ENCODE measurements around the gene DHRS2. TPM values are rescaled to one million over a fixed set of nuclear protein-coding genes. Genes with fewer than 3 reads are reported as not detected.

The DHRS2 gene
- total and polyA plus RNA-seq, 2 of the 13 experiments (the other 11 are each of a cell fraction or from before 2014, with no cell fraction given), result 1,621 to 3,021 TPM

DNA sequence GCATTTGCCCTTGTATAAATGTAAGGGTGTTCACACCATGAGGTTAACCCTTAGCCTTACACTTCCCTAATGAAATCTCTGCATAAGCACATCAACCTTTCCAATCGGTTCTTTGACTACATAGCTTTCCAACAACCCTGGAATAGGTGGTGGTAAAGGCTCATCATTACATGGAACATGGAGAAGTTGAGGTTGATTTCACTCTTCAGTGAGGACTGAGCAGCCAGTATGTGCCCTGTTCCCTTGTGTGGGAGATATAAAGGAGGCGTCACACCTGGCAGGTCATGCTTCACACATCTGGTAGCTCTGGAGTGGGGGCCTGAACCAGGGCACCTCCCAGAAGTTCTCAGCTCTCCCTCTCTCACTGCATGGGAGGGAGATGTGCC is 35.8 kb upstream of the DHRS2 start (continued):
- TF ChIP-seq, protein P1, sequence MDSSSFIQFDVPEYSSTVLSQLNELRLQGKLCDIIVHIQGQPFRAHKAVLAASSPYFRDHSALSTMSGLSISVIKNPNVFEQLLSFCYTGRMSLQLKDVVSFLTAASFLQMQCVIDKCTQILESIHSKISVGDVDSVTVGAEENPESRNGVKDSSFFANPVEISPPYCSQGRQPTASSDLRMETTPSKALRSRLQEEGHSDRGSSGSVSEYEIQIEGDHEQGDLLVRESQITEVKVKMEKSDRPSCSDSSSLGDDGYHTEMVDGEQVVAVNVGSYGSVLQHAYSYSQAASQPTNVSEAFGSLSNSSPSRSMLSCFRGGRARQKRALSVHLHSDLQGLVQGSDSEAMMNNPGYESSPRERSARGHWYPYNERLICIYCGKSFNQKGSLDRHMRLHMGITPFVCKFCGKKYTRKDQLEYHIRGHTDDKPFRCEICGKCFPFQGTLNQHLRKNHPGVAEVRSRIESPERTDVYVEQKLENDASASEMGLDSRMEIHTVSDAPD (CRISPR knock-in tag; IDR thresholded peaks at IDR 0.05), result peak; percentile 63; the same call in 1 of the 2 replicates
- no peak for TF ChIP-seq NR2F2 (IDR thresholded peaks at IDR 0.05; ENCODE audit: borderline replicate concordance, low read depth)
- no peak for TF ChIP-seq YY1 (IDR thresholded peaks at IDR 0.05; ENCODE audit: insufficient read depth, insufficient replicate concordance, low read depth, low read length)
- TF ChIP-seq ARHGAP35 (CRISPR knock-in tag; IDR thresholded peaks at IDR 0.05; ENCODE audit: borderline replicate concordance), result no peak
- TF ChIP-seq ZNF124 (CRISPR knock-in tag; IDR thresholded peaks at IDR 0.05), result 0 out of 2 replicates have a peak, but pooled peaks have one; percentile 12
- TF ChIP-seq, protein P2, sequence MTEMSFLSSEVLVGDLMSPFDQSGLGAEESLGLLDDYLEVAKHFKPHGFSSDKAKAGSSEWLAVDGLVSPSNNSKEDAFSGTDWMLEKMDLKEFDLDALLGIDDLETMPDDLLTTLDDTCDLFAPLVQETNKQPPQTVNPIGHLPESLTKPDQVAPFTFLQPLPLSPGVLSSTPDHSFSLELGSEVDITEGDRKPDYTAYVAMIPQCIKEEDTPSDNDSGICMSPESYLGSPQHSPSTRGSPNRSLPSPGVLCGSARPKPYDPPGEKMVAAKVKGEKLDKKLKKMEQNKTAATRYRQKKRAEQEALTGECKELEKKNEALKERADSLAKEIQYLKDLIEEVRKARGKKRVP (CRISPR knock-in tag; IDR thresholded peaks at IDR 0.05), result no peak
- TF ChIP-seq PHB2 (IDR thresholded peaks at IDR 0.05; ENCODE audit: partially characterized antibody), result no peak
- TF ChIP-seq CHCHD3 (CRISPR knock-in tag; IDR thresholded peaks at IDR 0.05), result no peak
- TF ChIP-seq KDM4B (CRISPR knock-in tag; IDR thresholded peaks at IDR 0.05), result no peak
- no peak for TF ChIP-seq POGZ (CRISPR knock-in tag; IDR thresholded peaks at IDR 0.05)
- TF ChIP-seq ZNF780A (CRISPR knock-in tag; IDR thresholded peaks at IDR 0.05), result 0 out of 2 replicates have a peak, but pooled peaks have one; percentile 32
- no peak for TF ChIP-seq XRCC5 (optimal IDR thresholded peaks at IDR 0.05; ENCODE audit: low read length)
- no peak for TF ChIP-seq NCOA1 (CRISPR knock-in tag; IDR thresholded peaks at IDR 0.05)
- TF ChIP-seq, protein P3, sequence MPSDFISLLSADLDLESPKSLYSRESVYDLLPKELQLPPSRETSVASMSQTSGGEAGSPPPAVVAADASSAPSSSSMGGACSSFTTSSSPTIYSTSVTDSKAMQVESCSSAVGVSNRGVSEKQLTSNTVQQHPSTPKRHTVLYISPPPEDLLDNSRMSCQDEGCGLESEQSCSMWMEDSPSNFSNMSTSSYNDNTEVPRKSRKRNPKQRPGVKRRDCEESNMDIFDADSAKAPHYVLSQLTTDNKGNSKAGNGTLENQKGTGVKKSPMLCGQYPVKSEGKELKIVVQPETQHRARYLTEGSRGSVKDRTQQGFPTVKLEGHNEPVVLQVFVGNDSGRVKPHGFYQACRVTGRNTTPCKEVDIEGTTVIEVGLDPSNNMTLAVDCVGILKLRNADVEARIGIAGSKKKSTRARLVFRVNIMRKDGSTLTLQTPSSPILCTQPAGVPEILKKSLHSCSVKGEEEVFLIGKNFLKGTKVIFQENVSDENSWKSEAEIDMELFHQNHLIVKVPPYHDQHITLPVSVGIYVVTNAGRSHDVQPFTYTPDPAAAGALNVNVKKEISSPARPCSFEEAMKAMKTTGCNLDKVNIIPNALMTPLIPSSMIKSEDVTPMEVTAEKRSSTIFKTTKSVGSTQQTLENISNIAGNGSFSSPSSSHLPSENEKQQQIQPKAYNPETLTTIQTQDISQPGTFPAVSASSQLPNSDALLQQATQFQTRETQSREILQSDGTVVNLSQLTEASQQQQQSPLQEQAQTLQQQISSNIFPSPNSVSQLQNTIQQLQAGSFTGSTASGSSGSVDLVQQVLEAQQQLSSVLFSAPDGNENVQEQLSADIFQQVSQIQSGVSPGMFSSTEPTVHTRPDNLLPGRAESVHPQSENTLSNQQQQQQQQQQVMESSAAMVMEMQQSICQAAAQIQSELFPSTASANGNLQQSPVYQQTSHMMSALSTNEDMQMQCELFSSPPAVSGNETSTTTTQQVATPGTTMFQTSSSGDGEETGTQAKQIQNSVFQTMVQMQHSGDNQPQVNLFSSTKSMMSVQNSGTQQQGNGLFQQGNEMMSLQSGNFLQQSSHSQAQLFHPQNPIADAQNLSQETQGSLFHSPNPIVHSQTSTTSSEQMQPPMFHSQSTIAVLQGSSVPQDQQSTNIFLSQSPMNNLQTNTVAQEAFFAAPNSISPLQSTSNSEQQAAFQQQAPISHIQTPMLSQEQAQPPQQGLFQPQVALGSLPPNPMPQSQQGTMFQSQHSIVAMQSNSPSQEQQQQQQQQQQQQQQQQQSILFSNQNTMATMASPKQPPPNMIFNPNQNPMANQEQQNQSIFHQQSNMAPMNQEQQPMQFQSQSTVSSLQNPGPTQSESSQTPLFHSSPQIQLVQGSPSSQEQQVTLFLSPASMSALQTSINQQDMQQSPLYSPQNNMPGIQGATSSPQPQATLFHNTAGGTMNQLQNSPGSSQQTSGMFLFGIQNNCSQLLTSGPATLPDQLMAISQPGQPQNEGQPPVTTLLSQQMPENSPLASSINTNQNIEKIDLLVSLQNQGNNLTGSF (CRISPR knock-in tag; IDR thresholded peaks at IDR 0.05), result no peak
- TF ChIP-seq ERF (CRISPR knock-in tag; IDR thresholded peaks at IDR 0.05), result peak; percentile 9; the same call in 1 of the 2 replicates
- TF ChIP-seq YEATS4 (CRISPR knock-in tag; IDR thresholded peaks at IDR 0.05; ENCODE audit: borderline replicate concordance), result no peak
- TF ChIP-seq, protein P4, sequence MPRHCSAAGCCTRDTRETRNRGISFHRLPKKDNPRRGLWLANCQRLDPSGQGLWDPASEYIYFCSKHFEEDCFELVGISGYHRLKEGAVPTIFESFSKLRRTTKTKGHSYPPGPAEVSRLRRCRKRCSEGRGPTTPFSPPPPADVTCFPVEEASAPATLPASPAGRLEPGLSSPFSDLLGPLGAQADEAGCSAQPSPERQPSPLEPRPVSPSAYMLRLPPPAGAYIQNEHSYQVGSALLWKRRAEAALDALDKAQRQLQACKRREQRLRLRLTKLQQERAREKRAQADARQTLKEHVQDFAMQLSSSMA (CRISPR knock-in tag; IDR thresholded peaks at IDR 0.05), result peak; percentile 4; the same call in 1 of the 2 replicates
- TF ChIP-seq ZSCAN29 (CRISPR knock-in tag; conservative IDR thresholded peaks at IDR 0.05), result no peak
- 0 out of 2 replicates have a peak, but pooled peaks have one; percentile 32 for TF ChIP-seq ZMAT3 (CRISPR knock-in tag; conservative IDR thresholded peaks at IDR 0.05)
- no peak for TF ChIP-seq SP5 (CRISPR knock-in tag; IDR thresholded peaks at IDR 0.05; ENCODE audit: borderline replicate concordance, low read depth)
- TF ChIP-seq ZNF589 (CRISPR knock-in tag; conservative IDR thresholded peaks at IDR 0.05), result no peak
- TF ChIP-seq, protein P5, sequence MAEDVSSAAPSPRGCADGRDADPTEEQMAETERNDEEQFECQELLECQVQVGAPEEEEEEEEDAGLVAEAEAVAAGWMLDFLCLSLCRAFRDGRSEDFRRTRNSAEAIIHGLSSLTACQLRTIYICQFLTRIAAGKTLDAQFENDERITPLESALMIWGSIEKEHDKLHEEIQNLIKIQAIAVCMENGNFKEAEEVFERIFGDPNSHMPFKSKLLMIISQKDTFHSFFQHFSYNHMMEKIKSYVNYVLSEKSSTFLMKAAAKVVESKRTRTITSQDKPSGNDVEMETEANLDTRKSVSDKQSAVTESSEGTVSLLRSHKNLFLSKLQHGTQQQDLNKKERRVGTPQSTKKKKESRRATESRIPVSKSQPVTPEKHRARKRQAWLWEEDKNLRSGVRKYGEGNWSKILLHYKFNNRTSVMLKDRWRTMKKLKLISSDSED (CRISPR knock-in tag; IDR thresholded peaks at IDR 0.05), result no peak

Data from HepG2 (cell line).